SK-N-MC (cell line): ENCODE measurements around the gene KCNAB1.

Experiments used
- EZH2 ChIP-seq: fragments of 200-600 bp; sonication (generic); IDR thresholded peaks from one replicate; pipeline ENCODE4 v1.6.1; 2017; ENCODE audit warnings: antibody characterized with exemption
- FOXP2 ChIP-seq: optimal IDR thresholded peaks from 2 replicates; pipeline ENCODE3; 2011; ENCODE audit warnings: mild to moderate bottlenecking, moderate library complexity; ENCODE audit not compliant: insufficient read depth; ENCODE audit errors: extremely low read length, control extremely low read depth
- POLR2AphosphoS5 ChIP-seq: IDR thresholded peaks from 2 replicates; pipeline ENCODE4 v1.6.1; 2012; ENCODE audit warnings: mild to moderate bottlenecking, low read depth, low read length, borderline replicate concordance

GRCh38 chr3:156256945-156257344 lies 136.6 kb downstream of the KCNAB1 start:
- TF ChIP-seq EZH2 (no peak), POLR2AphosphoS5 (no peak), FOXP2 (no peak)
